ENCODE data around the gene EIF2S2.

Gene EIF2S2

GRCh38 chr20:34047917-34048316 lies 64.1 kb downstream of the EIF2S2 start:
- Histone ChIP-seq H3K27me3 (no peaks in the 10 kb centered on the region), H3K27ac (no peak overlapping the region), H3K9me3 (no peaks in the 10 kb centered on the region), H3K4me1 (ENCODE audit: control insufficient read depth in 1 of 2, insufficient read depth in 1 of 2, low read depth in 1 of 2, low read length in 1 of 2) (peaks cover 26 to 27% of the 10 kb centered on the region in 2 experiments), H3K4me3 (ENCODE audit: low read depth in 1 of 2, low read length in 1 of 2) (no peak overlapping the region), H3K36me3 (peaks cover 10% of the 10 kb centered on the region)
- TF ChIP-seq, protein P1, sequence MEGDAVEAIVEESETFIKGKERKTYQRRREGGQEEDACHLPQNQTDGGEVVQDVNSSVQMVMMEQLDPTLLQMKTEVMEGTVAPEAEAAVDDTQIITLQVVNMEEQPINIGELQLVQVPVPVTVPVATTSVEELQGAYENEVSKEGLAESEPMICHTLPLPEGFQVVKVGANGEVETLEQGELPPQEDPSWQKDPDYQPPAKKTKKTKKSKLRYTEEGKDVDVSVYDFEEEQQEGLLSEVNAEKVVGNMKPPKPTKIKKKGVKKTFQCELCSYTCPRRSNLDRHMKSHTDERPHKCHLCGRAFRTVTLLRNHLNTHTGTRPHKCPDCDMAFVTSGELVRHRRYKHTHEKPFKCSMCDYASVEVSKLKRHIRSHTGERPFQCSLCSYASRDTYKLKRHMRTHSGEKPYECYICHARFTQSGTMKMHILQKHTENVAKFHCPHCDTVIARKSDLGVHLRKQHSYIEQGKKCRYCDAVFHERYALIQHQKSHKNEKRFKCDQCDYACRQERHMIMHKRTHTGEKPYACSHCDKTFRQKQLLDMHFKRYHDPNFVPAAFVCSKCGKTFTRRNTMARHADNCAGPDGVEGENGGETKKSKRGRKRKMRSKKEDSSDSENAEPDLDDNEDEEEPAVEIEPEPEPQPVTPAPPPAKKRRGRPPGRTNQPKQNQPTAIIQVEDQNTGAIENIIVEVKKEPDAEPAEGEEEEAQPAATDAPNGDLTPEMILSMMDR (IDR thresholded peaks at IDR 0.05), result no peak

DNA sequence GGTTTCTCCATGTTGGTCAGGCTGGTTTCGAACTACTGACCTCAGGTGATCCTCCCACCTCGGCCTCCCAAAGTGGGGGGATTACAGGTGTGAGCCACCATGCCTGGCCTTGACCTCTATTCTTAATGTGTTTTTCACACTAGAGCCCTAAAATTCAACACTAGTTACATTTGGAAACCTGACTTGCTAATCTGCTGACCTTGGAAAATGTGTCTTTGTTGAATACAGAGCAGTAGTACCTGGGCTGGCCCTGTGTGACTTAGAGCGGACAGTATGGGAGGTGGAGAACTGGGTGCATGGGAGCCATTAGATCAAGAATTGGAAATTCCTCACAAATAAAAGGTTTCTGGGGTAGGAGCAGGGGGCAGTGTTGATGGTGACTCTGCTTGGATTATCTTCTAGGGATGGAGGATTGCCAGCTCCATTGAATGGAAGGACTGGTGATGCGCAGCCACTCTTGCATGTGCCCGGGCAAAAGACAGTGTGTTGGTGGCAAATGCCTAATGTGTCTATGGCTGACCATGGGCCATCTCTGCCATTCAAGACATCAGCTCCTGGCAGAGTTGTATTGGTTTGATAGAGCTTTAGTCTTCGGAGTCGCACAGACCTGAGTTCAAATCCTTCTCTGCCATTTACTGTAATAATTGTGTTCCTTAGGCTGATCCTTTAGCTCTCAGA lies 64.9 kb downstream of the EIF2S2 start:
- H3K9me3 ChIP-seq, result no peaks in the 10 kb centered on the region
- no peaks in the 10 kb centered on the region for H3K27me3 ChIP-seq
- peaks cover 20 to 22% of the 10 kb centered on the region in 2 experiments for H3K4me1 ChIP-seq (ENCODE audit: control insufficient read depth in 1 of 2, insufficient read depth in 1 of 2, low read depth in 1 of 2, low read length in 1 of 2)
- H3K4me3 ChIP-seq (ENCODE audit: low read depth in 1 of 2, low read length in 1 of 2), result no peak overlapping the region
- H3K27ac ChIP-seq, result no peak overlapping the region
- TF ChIP-seq, protein P1 (IDR thresholded peaks at IDR 0.05), result no peak
- peaks cover 10% of the 10 kb centered on the region for H3K36me3 ChIP-seq

DNA sequence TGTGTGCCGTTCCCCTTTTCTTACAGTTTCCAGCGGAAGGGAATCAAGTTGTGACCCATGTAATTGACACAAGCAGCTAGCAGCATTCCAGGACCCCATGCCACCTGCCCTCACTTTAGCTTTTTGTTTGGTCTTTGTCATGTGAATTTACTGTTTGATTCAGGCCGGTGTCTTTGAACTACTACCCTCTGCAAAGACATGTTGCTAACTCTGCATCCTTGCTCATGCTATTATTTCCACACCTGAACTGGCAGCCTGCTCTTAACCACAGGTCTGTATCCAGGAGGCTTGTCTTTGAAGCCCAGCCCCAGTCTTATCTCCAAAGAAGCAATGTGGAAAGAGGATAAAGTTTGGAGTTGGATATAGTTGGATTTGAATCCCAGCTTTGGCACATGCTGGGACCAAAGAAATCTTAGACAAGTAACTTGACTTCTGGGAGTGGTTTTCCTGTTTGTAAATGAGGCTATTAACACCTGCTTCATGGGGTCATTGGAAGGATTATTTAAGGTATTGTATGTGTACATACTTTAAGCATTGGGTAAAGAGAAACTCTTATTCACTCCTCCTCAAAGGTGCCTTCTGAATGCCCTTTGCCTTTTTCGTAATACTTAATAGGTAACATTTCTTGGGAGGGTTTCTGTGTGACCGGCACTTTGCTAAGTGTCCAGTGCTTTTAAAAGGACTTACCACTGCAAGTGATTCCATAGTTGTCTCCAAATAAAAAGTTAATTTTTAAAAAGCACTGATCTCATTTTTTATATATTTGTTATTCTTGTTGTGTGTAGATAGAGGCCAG lies 65.9 kb downstream of the EIF2S2 start:
- Histone ChIP-seq H3K9me3 (no peaks in the 10 kb centered on the region), H3K4me3 (ENCODE audit: low read depth in 1 of 2, low read length in 1 of 2) (no peak overlapping the region), H3K27ac (peak overlapping the region; percentile 2), H3K4me1 (ENCODE audit: control insufficient read depth in 1 of 2, insufficient read depth in 1 of 2, low read depth in 1 of 2, low read length in 1 of 2) (peaks cover 19 to 22% of the 10 kb centered on the region in 2 experiments), H3K36me3 (peaks cover 10% of the 10 kb centered on the region), H3K27me3 (no peaks in the 10 kb centered on the region)
- TF ChIP-seq, protein P1 (IDR thresholded peaks at IDR 0.05), result no peak

GRCh38 chr20:34045294-34045693 lies 66.7 kb downstream of the EIF2S2 start:
- H3K4me1 ChIP-seq (ENCODE audit: control insufficient read depth in 1 of 2, insufficient read depth in 1 of 2, low read depth in 1 of 2, low read length in 1 of 2), result peaks cover 19 to 20% of the 10 kb centered on the region in 2 experiments
- no peak overlapping the region for H3K4me3 ChIP-seq (ENCODE audit: low read depth in 1 of 2, low read length in 1 of 2)

DNA sequence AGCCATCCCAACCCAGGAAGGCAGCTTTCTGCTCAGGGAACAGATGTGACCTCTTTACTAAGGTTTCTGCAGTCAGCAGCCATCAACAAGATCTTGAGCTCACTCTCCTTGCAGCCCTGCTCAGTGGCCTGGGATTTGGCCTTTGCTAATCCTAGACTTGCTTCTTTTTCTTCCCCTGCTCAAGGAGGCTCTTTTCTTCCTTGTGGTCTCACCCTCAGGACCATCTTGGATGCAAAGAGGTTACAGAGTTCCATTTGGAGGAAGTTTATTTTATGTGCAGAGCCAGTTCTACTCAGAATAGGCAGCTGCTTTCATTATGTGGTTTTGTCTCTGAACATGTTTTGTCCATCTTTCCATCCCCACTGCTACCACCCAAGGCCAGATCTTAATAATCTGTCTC lies 69.0 kb downstream of the EIF2S2 start:
- no peaks in the 10 kb centered on the region for H3K27me3 ChIP-seq
- peaks cover 10% of the 10 kb centered on the region for H3K36me3 ChIP-seq
- no peak overlapping the region for H3K27ac ChIP-seq
- TF ChIP-seq, protein P1 (IDR thresholded peaks at IDR 0.05), result no peak
- no peaks in the 10 kb centered on the region for H3K9me3 ChIP-seq
- H3K4me3 ChIP-seq (ENCODE audit: low read depth in 1 of 2, low read length in 1 of 2), result no peak overlapping the region
- peaks cover 5 to 7% of the 10 kb centered on the region in 2 experiments for H3K4me1 ChIP-seq (ENCODE audit: control insufficient read depth in 1 of 2, insufficient read depth in 1 of 2, low read depth in 1 of 2, low read length in 1 of 2)

More at GRCh38 chr20:34045294-34045693, 66.7 kb downstream of the EIF2S2 start:
- TF ChIP-seq, protein P1 (IDR thresholded peaks at IDR 0.05), result no peak
- H3K27me3 ChIP-seq, result no peaks in the 10 kb centered on the region
- no peaks in the 10 kb centered on the region for H3K9me3 ChIP-seq
- H3K36me3 ChIP-seq, result peaks cover 10% of the 10 kb centered on the region
- H3K27ac ChIP-seq, result peak overlapping the region; percentile 2
